Measurements from ENCODE around the gene METTL18.

METTL18 gene

GRCh38 chr1:169793730-169794129, 977 bp downstream of the METTL18 start:
- TF ChIP-seq CTCF (IDR thresholded peaks at IDR 0.05; ENCODE audit: low read depth, low read length), result no peak
- in situ Hi-C loops (cut with HindIII; ENCODE audit: low sequenced_read_pairs), result no loop called here
- DNase-seq (ENCODE audit: low read depth, low spot score), result no peak
- peak overlapping the region; percentile 89 for H3K4me3 ChIP-seq (ENCODE audit: low read depth, low read length)

- DNase-seq (ENCODE audit: low read depth, low spot score), result no peak
- TF ChIP-seq CTCF (IDR thresholded peaks at IDR 0.05; ENCODE audit: low read depth, low read length), result no peak
- in situ Hi-C loops (cut with HindIII; ENCODE audit: low sequenced_read_pairs), result no loop called here
- no peak overlapping the region for H3K4me3 ChIP-seq (ENCODE audit: low read depth, low read length)
These were observed 6.3 kb downstream of the METTL18 start for GRCh38 chr1:169788402-169788801.

GRCh38 chr1:169786974-169787373, 7.7 kb downstream of the METTL18 start:
- no peak for TF ChIP-seq CTCF (IDR thresholded peaks at IDR 0.05; ENCODE audit: low read depth, low read length)
- DNase-seq (ENCODE audit: low read depth, low spot score), result no peak
- H3K4me3 ChIP-seq (ENCODE audit: low read depth, low read length), result no peak overlapping the region
- in situ Hi-C loops (cut with HindIII; ENCODE audit: low sequenced_read_pairs), result no loop called here

GRCh38 chr1:169785267-169785666, 9.4 kb downstream of the METTL18 start:
- no peak for DNase-seq (ENCODE audit: low read depth, low spot score)
- TF ChIP-seq CTCF (IDR thresholded peaks at IDR 0.05; ENCODE audit: low read depth, low read length), result no peak
- no peak overlapping the region for H3K4me3 ChIP-seq (ENCODE audit: low read depth, low read length)
- in situ Hi-C loops (cut with HindIII; ENCODE audit: low sequenced_read_pairs), result no loop called here

- DNase-seq (ENCODE audit: low read depth, low spot score), result no peak
- in situ Hi-C loops (cut with HindIII; ENCODE audit: low sequenced_read_pairs), result no loop called here
- no peak for TF ChIP-seq CTCF (IDR thresholded peaks at IDR 0.05; ENCODE audit: low read depth, low read length)
- no peak overlapping the region for H3K4me3 ChIP-seq (ENCODE audit: low read depth, low read length)
These were observed 10.6 kb downstream of the METTL18 start for GRCh38 chr1:169784102-169784501.

GRCh38 chr1:169782596-169782995, 12.1 kb downstream of the METTL18 start:
- no peak for TF ChIP-seq CTCF (IDR thresholded peaks at IDR 0.05; ENCODE audit: low read depth, low read length)
- in situ Hi-C loops (cut with HindIII; ENCODE audit: low sequenced_read_pairs), result no loop called here
- no peak overlapping the region for H3K4me3 ChIP-seq (ENCODE audit: low read depth, low read length)

GRCh38 chr1:169779970-169780369, 14.7 kb downstream of the METTL18 start:
- peak; percentile 79 for DNase-seq (ENCODE audit: low read depth, low spot score)
- no peak for TF ChIP-seq CTCF (IDR thresholded peaks at IDR 0.05; ENCODE audit: low read depth, low read length)
- no peak overlapping the region for H3K4me3 ChIP-seq (ENCODE audit: low read depth, low read length)
- in situ Hi-C loops (cut with HindIII; ENCODE audit: low sequenced_read_pairs), result no loop called here

More at GRCh38 chr1:169782596-169782995, 12.1 kb downstream of the METTL18 start:
- DNase-seq (ENCODE audit: low read depth, low spot score), result no peak
